ENCODE measurements around the gene C2CD4D. TPM values are rescaled to one million over a fixed set of nuclear protein-coding genes. Genes with fewer than 3 reads are reported as not detected.

Gene C2CD4D
- total RNA-seq, 2 donors from 2014 or later, result not detected

GRCh38 chr1:151849126-151849525 lies 9.5 kb upstream of the C2CD4D start:
- no peak overlapping the region for H3K4me3 ChIP-seq
- no peak overlapping the region for H3K27ac ChIP-seq
- H3K36me3 ChIP-seq, result no peaks in the 10 kb centered on the region
- DNase-seq (ENCODE audit: low spot score) (no peak), ATAC-seq (ENCODE audit: insufficient number of reproducible peaks, low FRiP score, low read depth) (no peak)
- no peaks in the 10 kb centered on the region for H3K4me1 ChIP-seq (ENCODE audit: control insufficient read depth in 1 of 2, low read depth in 2 of 2)
- no peaks in the 10 kb centered on the region for H3K27me3 ChIP-seq (replicated peaks; ENCODE audit: insufficient read depth)
- no peak for TF ChIP-seq CTCF (IDR thresholded peaks at IDR 0.05)
- no peaks in the 10 kb centered on the region for H3K9me3 ChIP-seq

GRCh38 chr1:151847867-151848596 lies 8.4 kb upstream of the C2CD4D start:
- Histone ChIP-seq H3K4me3 (no peak overlapping the region), H3K9me3 (no peaks in the 10 kb centered on the region), H3K27ac (no peak overlapping the region), H3K27me3 (replicated peaks; ENCODE audit: insufficient read depth) (no peaks in the 10 kb centered on the region), H3K4me1 (ENCODE audit: control insufficient read depth in 1 of 2, low read depth in 2 of 2) (no peaks in the 10 kb centered on the region), H3K36me3 (no peaks in the 10 kb centered on the region)
- no peak for DNase-seq (ENCODE audit: low spot score)
- ATAC-seq (ENCODE audit: insufficient number of reproducible peaks, low FRiP score, low read depth), result no peak
- TF ChIP-seq CTCF (IDR thresholded peaks at IDR 0.05), result no peak

- Histone ChIP-seq H3K9me3 (no peaks in the 10 kb centered on the region), H3K36me3 (no peaks in the 10 kb centered on the region), H3K4me3 (no peak overlapping the region), H3K27ac (no peak overlapping the region), H3K27me3 (replicated peaks; ENCODE audit: insufficient read depth) (no peaks in the 10 kb centered on the region), H3K4me1 (ENCODE audit: control insufficient read depth in 1 of 2, low read depth in 2 of 2) (no peaks in the 10 kb centered on the region)
- ATAC-seq (ENCODE audit: insufficient number of reproducible peaks, low FRiP score, low read depth) (no peak), DNase-seq (ENCODE audit: low spot score) (no peak)
- no peak for TF ChIP-seq CTCF (IDR thresholded peaks at IDR 0.05)
Observed at GRCh38 chr1:151846686-151847237, 7.1 kb upstream of the C2CD4D start.

GRCh38 chr1:151846062-151846568 lies 6.5 kb upstream of the C2CD4D start:
- DNase-seq (ENCODE audit: low spot score) (no peak), ATAC-seq (ENCODE audit: insufficient number of reproducible peaks, low FRiP score, low read depth) (no peak)
- Histone ChIP-seq H3K9me3 (no peaks in the 10 kb centered on the region), H3K27me3 (replicated peaks; ENCODE audit: insufficient read depth) (no peaks in the 10 kb centered on the region), H3K4me3 (no peak overlapping the region), H3K27ac (no peak overlapping the region), H3K36me3 (no peaks in the 10 kb centered on the region), H3K4me1 (ENCODE audit: control insufficient read depth in 1 of 2, low read depth in 2 of 2) (no peaks in the 10 kb centered on the region)
- no peak for TF ChIP-seq CTCF (IDR thresholded peaks at IDR 0.05)

- no peak for DNase-seq (ENCODE audit: low spot score)
- H3K4me3 ChIP-seq, result no peak overlapping the region
- no peak for ATAC-seq (ENCODE audit: insufficient number of reproducible peaks, low FRiP score, low read depth)
- no peaks in the 10 kb centered on the region for H3K36me3 ChIP-seq
- no peaks in the 10 kb centered on the region for H3K9me3 ChIP-seq
- peaks cover 14 to 18% of the 10 kb centered on the region in 2 donors for H3K4me1 ChIP-seq (ENCODE audit: control insufficient read depth in 1 of 2, low read depth in 2 of 2)
- H3K27me3 ChIP-seq (replicated peaks; ENCODE audit: insufficient read depth), result no peaks in the 10 kb centered on the region
- H3K27ac ChIP-seq, result no peak overlapping the region
- no peak for TF ChIP-seq CTCF (IDR thresholded peaks at IDR 0.05)
Observed at GRCh38 chr1:151843398-151843797, 3.8 kb upstream of the C2CD4D start.
